ENCODE results near the gene TFB1M. TPM values are rescaled to one million over a fixed set of nuclear protein-coding genes. Genes with fewer than 3 reads are reported as not detected.

The TFB1M gene
- total and polyA plus RNA-seq, 9 of the 15 experiments (the other 6 are each of a cell fraction or from before 2014, with no cell fraction given): 34.6 to 145 (median 40.4) TPM

DNA sequence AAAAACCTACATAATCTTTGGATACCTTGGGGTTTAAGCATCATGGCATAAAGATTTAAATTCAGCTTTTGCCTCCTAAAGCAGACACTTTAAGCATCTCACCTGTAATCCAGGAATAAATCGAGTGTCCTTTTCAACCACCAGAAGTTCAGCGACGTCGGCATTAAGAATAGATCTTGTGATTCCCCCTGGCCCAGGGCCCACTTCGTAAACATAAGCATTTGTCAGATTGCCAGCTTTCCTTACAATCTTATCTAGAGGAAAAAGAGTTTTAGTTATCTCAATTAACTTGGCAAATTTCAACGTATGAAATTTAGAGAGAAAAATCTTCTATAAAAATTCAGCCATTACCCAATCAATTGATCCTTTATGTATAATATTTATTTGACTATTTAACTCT, 3.2 kb downstream of the TFB1M start:
- CTCF ChIA-PET (ENCODE audit: low intra/inter-chr PET ratio): no interaction called here
- WGBS (ENCODE audit: insufficient coverage, low coverage, missing lambda C conversion rate): 74% methylated on average over 6 of the region's 6 CpGs
- intact Hi-C loops (cut with micrococcal nuclease) (loop anchor here (5.0 to 10.0 kb wide), 2 partner anchors 634 to 1374 kb away; no protein-coding TSS in a partner anchor), in situ Hi-C loops (cut with MboI) (loop anchor here (25.0 kb wide), 1 partner anchor 1876 kb away; no protein-coding TSS in a partner anchor)
- ATAC-seq: no peak
- Histone ChIP-seq H2AFZ (ENCODE audit: low read depth, low read length) (no peak overlapping the region), H3K4me3 (no peak overlapping the region), H3K9me1 (ENCODE audit: control insufficient read depth, insufficient read depth, low read length) (no peaks in the 10 kb centered on the region), H3K4me1 (replicated peaks in 1 of 2; ENCODE audit: control insufficient read depth in 2 of 2, insufficient read depth in 2 of 2, low read length in 2 of 2) (peaks cover 4 to 7% of the 10 kb centered on the region in 2 experiments; a peak in 3 of 5 replicates), H3K27ac (ENCODE audit: extremely low read depth, low read depth, low read length) (no peak overlapping the region), H3K9me3 (replicated peaks; ENCODE audit: control insufficient read depth, insufficient read depth, low read depth, low read length) (no peaks in the 10 kb centered on the region), H3K27me3 (ENCODE audit: control insufficient read depth in 2 of 2, insufficient read depth in 2 of 2, low read length in 2 of 2) (no peaks in the 10 kb centered on the region), H3K9ac (ENCODE audit: insufficient read depth in 1 of 2, low read depth in 2 of 2, low read length in 2 of 2) (no peak overlapping the region), H4K20me1 (replicated peaks; ENCODE audit: control insufficient read depth, insufficient read depth, low read length) (no peaks in the 10 kb centered on the region), H3K79me2 (ENCODE audit: control insufficient read depth, insufficient read depth, low read length) (peaks cover 26% of the 10 kb centered on the region), H3K4me2 (ENCODE audit: insufficient read depth, low read length) (no peak overlapping the region), H3K36me3 (ENCODE audit: control insufficient read depth, insufficient read depth, low read length) (peaks cover 66% of the 10 kb centered on the region)
- TF ChIP-seq, protein P1, sequence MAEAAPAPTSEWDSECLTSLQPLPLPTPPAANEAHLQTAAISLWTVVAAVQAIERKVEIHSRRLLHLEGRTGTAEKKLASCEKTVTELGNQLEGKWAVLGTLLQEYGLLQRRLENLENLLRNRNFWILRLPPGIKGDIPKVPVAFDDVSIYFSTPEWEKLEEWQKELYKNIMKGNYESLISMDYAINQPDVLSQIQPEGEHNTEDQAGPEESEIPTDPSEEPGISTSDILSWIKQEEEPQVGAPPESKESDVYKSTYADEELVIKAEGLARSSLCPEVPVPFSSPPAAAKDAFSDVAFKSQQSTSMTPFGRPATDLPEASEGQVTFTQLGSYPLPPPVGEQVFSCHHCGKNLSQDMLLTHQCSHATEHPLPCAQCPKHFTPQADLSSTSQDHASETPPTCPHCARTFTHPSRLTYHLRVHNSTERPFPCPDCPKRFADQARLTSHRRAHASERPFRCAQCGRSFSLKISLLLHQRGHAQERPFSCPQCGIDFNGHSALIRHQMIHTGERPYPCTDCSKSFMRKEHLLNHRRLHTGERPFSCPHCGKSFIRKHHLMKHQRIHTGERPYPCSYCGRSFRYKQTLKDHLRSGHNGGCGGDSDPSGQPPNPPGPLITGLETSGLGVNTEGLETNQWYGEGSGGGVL (CRISPR knock-in tag; IDR thresholded peaks at IDR 0.05): no peak
- TF ChIP-seq EP400 (IDR thresholded peaks at IDR 0.05): no peak
- TF ChIP-seq ZNF766 (CRISPR knock-in tag; conservative IDR thresholded peaks at IDR 0.05): no peak
- no peak for TF ChIP-seq RFX7 (CRISPR knock-in tag; IDR thresholded peaks at IDR 0.05)
- TF ChIP-seq LEF1 (IDR thresholded peaks at IDR 0.05): no peak
- TF ChIP-seq TOE1 (IDR thresholded peaks at IDR 0.05; ENCODE audit: borderline replicate concordance): no peak
- TF ChIP-seq TOE1 (CRISPR knock-in tag; IDR thresholded peaks at IDR 0.05; ENCODE audit: borderline replicate concordance, low read depth): no peak
- no peak for TF ChIP-seq SMARCA5 (IDR thresholded peaks at IDR 0.05)
- TF ChIP-seq RAD51 (IDR thresholded peaks at IDR 0.05; ENCODE audit: borderline replicate concordance, low read depth): no peak
- FAIRE-seq: no peak
- POLR2A ChIA-PET: interaction anchor here (1.5 kb wide), 1 partner anchor 34 kb away, joined by 4 read pairs; no protein-coding TSS in a partner anchor
- no peak for DNase-seq (ENCODE audit: extremely low read depth in 1 of 4, low spot score in 3 of 4)
- no TSS peak for BruUV-seq (replicated peaks)
